Fibroblast of the aortic adventitia (primary cell): ENCODE data around the gene OR11H6. TPM values are rescaled to one million over a fixed set of nuclear protein-coding genes. Genes with fewer than 3 reads are reported as not detected.
"Not testable (repeated sequence)": the region's sequence is repeated elsewhere in the genome, so short reads cannot be mapped to it uniquely, and the experiment has no call there.

Source experiments
- DNase-seq: peaks from one replicate; pipeline ENCODE4 v3.0.0-alpha.2; 2010; ENCODE audit warnings: low read depth
- H3K4me3 ChIP-seq: 2 replicates; pipeline ENCODE4 v1.5.1; 2011; ENCODE audit warnings: low read depth, mild to moderate bottlenecking, control low read depth, low read length, moderate library complexity
- total RNA-seq: library from RNA; depleted of rRNA; stranded (reverse); fragments of >200 nt; gene quantifications from 2 replicates; pipeline ENCODE4 v1.2.3, GENCODE V29; 2012; ENCODE audit warnings: low replicate concordance
- TF ChIP-seq, protein P1 (sequence below): IDR thresholded peaks from 2 replicates; pipeline ENCODE4 v1.5.1; 2011; ENCODE audit warnings: mild to moderate bottlenecking, low read length, control low read depth, inconsistent platforms; ENCODE audit not compliant: insufficient read depth

OR11H6 gene
- total RNA-seq, result not detected in 2 replicates

- no peak for DNase-seq
- TF ChIP-seq, protein P1, sequence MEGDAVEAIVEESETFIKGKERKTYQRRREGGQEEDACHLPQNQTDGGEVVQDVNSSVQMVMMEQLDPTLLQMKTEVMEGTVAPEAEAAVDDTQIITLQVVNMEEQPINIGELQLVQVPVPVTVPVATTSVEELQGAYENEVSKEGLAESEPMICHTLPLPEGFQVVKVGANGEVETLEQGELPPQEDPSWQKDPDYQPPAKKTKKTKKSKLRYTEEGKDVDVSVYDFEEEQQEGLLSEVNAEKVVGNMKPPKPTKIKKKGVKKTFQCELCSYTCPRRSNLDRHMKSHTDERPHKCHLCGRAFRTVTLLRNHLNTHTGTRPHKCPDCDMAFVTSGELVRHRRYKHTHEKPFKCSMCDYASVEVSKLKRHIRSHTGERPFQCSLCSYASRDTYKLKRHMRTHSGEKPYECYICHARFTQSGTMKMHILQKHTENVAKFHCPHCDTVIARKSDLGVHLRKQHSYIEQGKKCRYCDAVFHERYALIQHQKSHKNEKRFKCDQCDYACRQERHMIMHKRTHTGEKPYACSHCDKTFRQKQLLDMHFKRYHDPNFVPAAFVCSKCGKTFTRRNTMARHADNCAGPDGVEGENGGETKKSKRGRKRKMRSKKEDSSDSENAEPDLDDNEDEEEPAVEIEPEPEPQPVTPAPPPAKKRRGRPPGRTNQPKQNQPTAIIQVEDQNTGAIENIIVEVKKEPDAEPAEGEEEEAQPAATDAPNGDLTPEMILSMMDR, result no peak
- H3K4me3 ChIP-seq, result no peak within 1 kb of the TSS
These were observed at the start of gene OR11H6 for GRCh38 chr14:20223410-20223809. Gene OR11H6 (plus strand): TSS chr14:20223710. CDS start chr14:20223710, 0 bp downstream.

- DNase-seq, result not testable (repeated sequence)
These were observed 49.3 kb upstream of the OR11H6 start for GRCh38 chr14:20174205-20174604.

DNA sequence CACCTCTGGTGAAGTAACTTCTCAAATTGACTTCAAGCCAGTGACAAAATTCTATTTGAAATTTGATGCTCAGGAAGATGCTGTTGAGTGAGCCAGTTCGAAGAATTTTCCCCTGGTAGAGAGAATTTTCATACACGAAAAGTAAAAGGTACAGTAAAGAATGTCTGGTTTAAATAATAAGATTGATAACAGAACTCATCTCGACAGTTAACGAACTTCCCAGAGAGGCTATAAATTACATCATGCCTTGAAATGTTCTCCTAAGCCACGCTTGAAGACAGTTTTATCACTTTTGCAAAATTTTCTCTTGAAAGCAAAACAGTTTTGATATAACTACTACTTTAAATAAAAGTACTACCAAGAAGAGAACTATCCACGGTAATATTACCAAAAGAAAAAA is 47.2 kb upstream of the OR11H6 start:
- no peak overlapping the region for H3K4me3 ChIP-seq
- no peak for DNase-seq
- TF ChIP-seq, protein P1, result no peak

More at GRCh38 chr14:20174205-20174604, 49.3 kb upstream of the OR11H6 start:
- not testable (repeated sequence) for H3K4me3 ChIP-seq

DNA sequence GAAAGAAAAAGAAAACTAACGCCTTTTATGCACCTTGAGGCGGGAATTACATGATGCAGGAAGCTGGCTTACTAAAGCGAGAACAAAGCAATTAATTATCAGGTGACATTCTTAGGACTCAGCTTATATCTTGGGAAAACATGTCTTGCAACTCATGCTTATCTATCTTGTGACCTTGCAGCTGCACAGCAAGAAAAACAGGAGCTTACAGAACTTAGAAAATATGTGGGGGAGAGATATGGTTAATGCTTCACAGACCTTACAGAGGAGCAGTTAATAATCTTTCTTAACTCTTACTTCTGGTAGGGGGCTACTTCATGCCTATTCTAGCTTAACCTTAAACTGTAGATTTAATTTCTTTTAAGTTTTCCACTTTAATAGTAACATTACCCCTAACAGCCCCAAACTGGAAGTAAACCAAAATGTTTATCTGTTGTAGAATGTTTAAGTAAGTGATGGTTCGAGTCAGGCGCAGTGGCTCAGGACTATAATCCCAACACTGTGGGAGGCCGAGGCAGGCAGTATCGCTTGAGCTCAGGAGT is 46.0 kb upstream of the OR11H6 start:
- TF ChIP-seq, protein P1, result no peak
- no peak overlapping the region for H3K4me3 ChIP-seq
- DNase-seq, result no peak

DNA sequence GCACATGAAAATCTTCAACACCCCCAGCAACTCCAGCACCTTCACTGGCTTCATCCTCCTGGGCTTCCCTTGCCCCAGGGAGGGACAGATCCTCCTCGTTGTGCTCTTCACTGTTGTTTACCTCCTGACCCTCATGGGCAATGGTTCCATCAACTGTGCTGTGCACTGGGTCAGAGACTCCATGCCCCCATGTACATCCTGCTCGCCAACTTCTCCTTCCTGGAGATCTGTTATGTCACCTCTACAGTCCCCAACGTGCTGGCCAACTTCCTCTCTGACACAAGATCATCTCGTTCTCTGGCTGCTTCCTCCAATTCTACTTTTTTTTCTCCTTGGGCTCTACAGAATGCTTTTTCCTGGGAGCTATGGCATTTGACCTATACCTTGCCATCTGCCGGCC is 44.3 kb upstream of the OR11H6 start:
- DNase-seq, result no peak
- no peak overlapping the region for H3K4me3 ChIP-seq
- TF ChIP-seq, protein P1, result no peak

- TF ChIP-seq, protein P1, result no peak
- H3K4me3 ChIP-seq, result no peak overlapping the region
- DNase-seq, result no peak
These were observed 43.6 kb upstream of the OR11H6 start for GRCh38 chr14:20179880-20180279.

DNA sequence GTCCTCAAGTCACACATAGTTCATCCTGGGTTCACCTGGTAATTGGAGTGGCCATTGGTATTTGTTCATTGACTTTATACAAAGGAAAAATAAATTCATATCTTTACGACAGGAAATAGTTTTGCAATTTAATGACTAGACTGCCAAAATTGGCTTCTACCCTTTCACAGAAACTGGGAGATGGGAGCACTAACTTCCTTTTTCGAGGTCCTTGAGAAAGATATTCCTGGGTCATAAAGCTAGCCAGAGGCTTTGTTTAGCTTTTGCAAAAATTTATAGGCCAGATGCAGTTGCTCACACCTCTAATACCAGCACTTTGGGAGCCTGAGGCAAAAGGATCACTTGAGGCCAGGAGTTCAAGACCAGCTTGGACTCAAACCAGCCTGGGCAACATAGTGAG is 43.0 kb upstream of the OR11H6 start:
- DNase-seq, result no peak
- H3K4me3 ChIP-seq, result no peak overlapping the region
- TF ChIP-seq, protein P1, result no peak
